GM23248 (cell line): ENCODE results near the gene MID1. TPM values are rescaled to one million over a fixed set of nuclear protein-coding genes. Genes with fewer than 3 reads are reported as not detected.
A peak's percentile ranks its signal among the peaks of the same experiment; 100 is the strongest.

Source experiments
- DNase-seq: peaks from one replicate; pipeline ENCODE4 v3.0.0-alpha.2; 2015
- H2AFZ ChIP-seq: fragments of 200-600 bp; sonication (generic); 2 replicates; pipeline ENCODE4 v1.6.1; 2016; ENCODE audit warnings: antibody characterized with exemption
- H3F3A ChIP-seq: fragments of 200-600 bp; sonication (generic); 2 replicates; pipeline ENCODE4 v1.6.1; 2016; ENCODE audit warnings: mild to moderate bottlenecking, antibody characterized with exemption, mixed run types; ENCODE audit not compliant: insufficient read depth
- H3K27ac ChIP-seq: fragments of 200-600 bp; sonication (generic); 2 replicates; pipeline ENCODE4 v1.5.1; 2016; ENCODE audit warnings: mild to moderate bottlenecking
- H3K27me3 ChIP-seq: fragments of 200-600 bp; sonication (generic); replicated peaks from 2 replicates; pipeline ENCODE4 v1.6.1; 2016; ENCODE audit warnings: mild to moderate bottlenecking; ENCODE audit not compliant: insufficient read depth
- H3K36me3 ChIP-seq: fragments of 200-600 bp; sonication (generic); 2 replicates; pipeline ENCODE4 v1.6.1; 2016; ENCODE audit warnings: low read depth, mild to moderate bottlenecking
- H3K4me1 ChIP-seq: fragments of 200-600 bp; sonication (generic); 2 replicates; pipeline ENCODE4 v1.6.1; 2016; ENCODE audit warnings: mild to moderate bottlenecking; ENCODE audit not compliant: insufficient read depth
- H3K4me2 ChIP-seq: fragments of 200-600 bp; sonication (generic); one replicate; pipeline ENCODE4 v1.6.1; 2016; ENCODE audit warnings: mild to moderate bottlenecking; ENCODE audit not compliant: unreplicated experiment
- H3K4me3 ChIP-seq: fragments of 200-600 bp; sonication (generic); 2 replicates; pipeline ENCODE4 v1.5.1; 2016; ENCODE audit warnings: mild to moderate bottlenecking
- H3K79me2 ChIP-seq: fragments of 200-600 bp; sonication (generic); 2 replicates; pipeline ENCODE4 v1.6.1; 2016; ENCODE audit warnings: mild to moderate bottlenecking; ENCODE audit not compliant: insufficient read depth
- H3K9ac ChIP-seq: fragments of 200-600 bp; sonication (generic); 2 replicates; pipeline ENCODE4 v1.6.1; 2016; ENCODE audit warnings: mild to moderate bottlenecking
- H3K9me2 ChIP-seq: fragments of 200-600 bp; sonication (generic); 2 replicates; pipeline ENCODE4 v1.6.1; 2016; ENCODE audit warnings: mixed run types, mild to moderate bottlenecking, moderate library complexity; ENCODE audit not compliant: insufficient read depth
- H3K9me3 ChIP-seq: fragments of 200-600 bp; sonication (generic); one replicate; pipeline ENCODE4 v1.6.1; 2017; ENCODE audit warnings: low read depth
- H4K20me1 ChIP-seq: fragments of 200-600 bp; sonication (generic); 2 replicates; pipeline ENCODE4 v1.6.0; 2016; ENCODE audit not compliant: insufficient read depth
- EZH2 ChIP-seq: fragments of 200-600 bp; sonication (generic); IDR thresholded peaks from 2 replicates; pipeline ENCODE4 v1.6.1; 2018; ENCODE audit warnings: antibody characterized with exemption, mild to moderate bottlenecking; ENCODE audit not compliant: insufficient read depth, poor library complexity, severe bottlenecking
- EZH2phosphoT487 ChIP-seq: fragments of 200-600 bp; sonication (generic); IDR thresholded peaks from 2 replicates; pipeline ENCODE4 v1.6.1; 2018; ENCODE audit warnings: antibody characterized with exemption, moderate library complexity, mild to moderate bottlenecking, low read depth; ENCODE audit not compliant: insufficient read depth
- WGBS, 2 experiments: methylation state at CpG; one replicate each; pipeline ENCODE4 v1.1.6; 2015 to 2017; ENCODE audit warnings: low lambda C conversion rate in 2 of 2, low coverage in 1 of 2; ENCODE audit errors: missing lambda C conversion rate in 2 of 2; 5-methylcytosine and 5-hydroxymethylcytosine counted together
- in situ Hi-C: fragments of 300-500 bp; cut with MboI; formaldehyde crosslinking; loops from 2 replicates; pipeline ENCODE4 v1.15.0; 2020
- polyA plus RNA-seq: library from polyadenylated mRNA; unstranded; fragments of >200 nt; fragmentation: Nextera tagmentation; extraction: Ambion mirVana; gene quantifications from 2 replicates; pipeline ENCODE4 v1.2.1, GENCODE V29; 2016
- total RNA-seq: library from RNA; depleted of rRNA; stranded (reverse); fragments of >200 nt; shearing (Covaris generic); gene quantifications from 2 replicates; pipeline ENCODE4 v1.2.3, GENCODE V29; 2014

MID1 gene
- total and polyA plus RNA-seq, 2 experiments from 2014 or later: 5.6 to 5.9 TPM

DNA sequence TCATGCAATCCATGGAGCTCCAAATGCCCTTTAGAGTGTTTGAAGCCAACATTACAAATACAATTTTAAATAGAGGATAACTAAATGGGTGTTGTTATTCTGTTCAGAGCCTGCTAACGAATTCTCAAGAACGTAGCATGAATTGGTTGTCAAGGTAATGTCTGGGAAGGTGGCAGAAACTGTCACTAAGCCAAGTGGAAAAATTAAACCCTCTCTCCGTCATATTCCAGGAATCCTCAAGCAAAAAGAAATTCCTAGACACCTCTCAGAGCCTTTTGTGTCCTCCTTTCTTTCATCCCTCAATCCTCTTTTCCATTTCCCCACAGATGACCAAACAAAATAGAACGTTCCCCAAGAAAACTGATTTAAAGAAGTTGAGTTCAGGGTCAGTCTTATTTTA, 204.0 kb downstream of the MID1 start:
- H3F3A ChIP-seq: 0 out of 2 replicates have a peak, but pooled peaks cover 8% of the 10 kb centered on the region
- no peaks in the 10 kb centered on the region for H3K27me3 ChIP-seq
- no peaks in the 10 kb centered on the region for H3K9me3 ChIP-seq
- TF ChIP-seq EZH2 (no peak), EZH2phosphoT487 (no peak)
- H3K9ac ChIP-seq: no peak overlapping the region
- no peak for DNase-seq
- no peaks in the 10 kb centered on the region for H3K36me3 ChIP-seq
- no peak overlapping the region for H3K27ac ChIP-seq
- no peaks in the 10 kb centered on the region for H3K79me2 ChIP-seq
- H3K4me1 ChIP-seq: peaks cover 20% of the 10 kb centered on the region
- 94 to 96% methylated on average over 4 of the region's 4 CpGs for WGBS, 2 experiments
- H3K4me2 ChIP-seq: no peak overlapping the region
- H2AFZ ChIP-seq: no peak overlapping the region
- H3K9me2 ChIP-seq: no peaks in the 10 kb centered on the region
- H4K20me1 ChIP-seq: no peaks in the 10 kb centered on the region
- in situ Hi-C loops: no loop called here
- no peak overlapping the region for H3K4me3 ChIP-seq

DNA sequence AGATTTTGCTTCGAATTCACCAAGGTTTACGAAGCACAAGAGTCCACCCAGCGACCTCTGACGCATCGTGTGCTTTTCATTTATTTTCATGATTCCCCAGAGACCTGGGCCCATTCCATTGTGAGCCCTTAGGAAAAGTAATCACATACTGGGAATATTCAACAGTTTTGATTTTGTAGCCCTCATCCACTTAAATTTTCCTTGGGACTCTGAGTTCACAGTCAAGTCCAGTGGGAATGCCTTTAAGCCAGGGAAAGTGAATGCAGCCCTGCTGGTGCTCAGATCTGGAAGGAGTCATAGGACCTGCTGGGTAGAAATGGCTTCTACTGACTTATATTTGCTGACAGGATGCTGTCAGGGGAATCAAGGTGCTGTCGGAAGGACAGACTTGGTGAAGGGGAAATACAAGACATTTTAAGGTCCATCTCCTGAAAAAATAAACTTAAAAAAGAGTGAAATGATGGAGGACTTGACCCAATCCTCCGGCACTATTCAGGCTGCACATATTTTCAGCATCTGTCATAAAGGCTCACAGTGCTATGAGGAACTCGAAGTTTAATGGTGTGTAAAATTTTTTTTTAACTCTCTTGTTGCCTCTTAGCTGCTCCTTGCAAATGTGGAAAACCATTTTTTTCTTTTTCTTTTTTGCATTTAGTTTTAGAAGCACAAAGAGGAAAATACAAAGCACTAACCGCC, 204.9 kb downstream of the MID1 start:
- Histone ChIP-seq H3K9ac (no peak overlapping the region), H3K36me3 (no peaks in the 10 kb centered on the region), H3F3A (0 out of 2 replicates have a peak, but pooled peaks cover 8% of the 10 kb centered on the region), H4K20me1 (no peaks in the 10 kb centered on the region), H2AFZ (peak overlapping the region; percentile 45), H3K9me3 (no peaks in the 10 kb centered on the region), H3K4me1 (peaks cover 20% of the 10 kb centered on the region), H3K27ac (peak overlapping the region; percentile 33), H3K27me3 (no peaks in the 10 kb centered on the region), H3K79me2 (no peaks in the 10 kb centered on the region), H3K4me3 (no peak overlapping the region), H3K4me2 (peak overlapping the region; percentile 43), H3K9me2 (no peaks in the 10 kb centered on the region)
- WGBS, 2 experiments: 48 to 55% methylated on average over 9 of the region's 9 CpGs
- peak; percentile 59 for DNase-seq
- TF ChIP-seq EZH2phosphoT487 (no peak), EZH2 (no peak)
- in situ Hi-C loops: no loop called here

DNA sequence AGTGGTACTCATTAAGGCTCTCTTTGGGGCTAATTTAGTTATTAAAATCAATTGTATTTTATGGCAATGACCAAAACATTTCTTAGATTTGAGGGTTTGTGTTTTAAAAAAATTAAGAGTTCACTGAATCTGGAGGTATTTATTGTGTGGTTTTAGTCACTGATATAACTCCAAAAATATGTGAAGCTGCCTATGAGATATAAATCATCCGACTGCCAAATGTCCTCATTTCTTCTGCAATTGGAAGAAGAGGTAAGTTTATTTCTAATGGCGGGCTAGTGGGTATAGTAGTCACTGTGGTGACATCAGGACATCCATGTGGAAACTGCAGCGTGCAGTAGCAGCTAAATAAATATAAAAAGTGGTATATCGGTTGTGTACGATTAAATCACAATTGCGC, 205.5 kb downstream of the MID1 start:
- Histone ChIP-seq H3K9me3 (no peaks in the 10 kb centered on the region), H3K9ac (no peak overlapping the region), H3F3A (0 out of 2 replicates have a peak, but pooled peaks cover 8% of the 10 kb centered on the region), H4K20me1 (no peaks in the 10 kb centered on the region), H3K27ac (no peak overlapping the region), H2AFZ (no peak overlapping the region), H3K9me2 (no peaks in the 10 kb centered on the region), H3K4me1 (peaks cover 20% of the 10 kb centered on the region), H3K4me2 (peak overlapping the region; percentile 43), H3K36me3 (no peaks in the 10 kb centered on the region), H3K79me2 (no peaks in the 10 kb centered on the region), H3K4me3 (no peak overlapping the region), H3K27me3 (no peaks in the 10 kb centered on the region)
- in situ Hi-C loops: no loop called here
- peak; percentile 26 for DNase-seq
- 24 to 32% methylated on average over 6 of the region's 6 CpGs for WGBS, 2 experiments
- no peak for TF ChIP-seq EZH2phosphoT487
- no peak for TF ChIP-seq EZH2

DNA sequence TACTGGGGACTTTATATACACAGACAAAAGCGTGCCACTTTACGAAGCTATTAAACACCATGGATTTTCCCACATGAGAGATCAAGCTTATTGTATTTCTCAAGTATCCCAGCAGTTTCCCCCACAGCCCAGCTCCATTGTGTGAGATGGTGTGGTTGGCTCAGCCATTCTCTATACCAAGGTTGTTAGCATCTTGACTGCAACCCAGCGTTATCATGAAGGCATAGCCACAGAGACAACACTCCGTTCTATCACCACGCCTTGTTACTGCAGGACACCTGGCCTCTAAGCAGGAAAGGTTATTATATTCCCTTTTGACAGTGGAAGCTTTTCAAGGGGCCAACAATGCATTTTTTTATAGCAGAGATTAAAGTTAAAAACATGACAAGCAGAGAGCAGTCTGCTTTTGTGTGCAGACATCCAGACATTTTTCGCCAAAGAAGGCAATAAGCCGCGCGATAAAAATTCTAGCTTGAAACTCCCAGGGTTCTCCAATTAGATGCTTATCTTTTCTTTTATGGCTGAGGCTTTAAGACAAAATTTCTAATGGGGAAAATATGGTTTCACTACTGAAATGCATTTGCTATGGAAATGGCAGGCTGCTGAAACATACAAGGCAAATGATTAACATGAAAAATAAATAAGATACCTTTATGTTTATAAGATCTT, 206.1 kb downstream of the MID1 start:
- TF ChIP-seq EZH2phosphoT487 (no peak), EZH2 (no peak)
- Histone ChIP-seq H2AFZ (no peak overlapping the region), H3K79me2 (no peaks in the 10 kb centered on the region), H3K36me3 (no peaks in the 10 kb centered on the region), H3K4me3 (no peak overlapping the region), H3K9me3 (no peaks in the 10 kb centered on the region), H3K4me2 (peak overlapping the region; percentile 28), H3K27ac (no peak overlapping the region), H3K9ac (no peak overlapping the region), H4K20me1 (no peaks in the 10 kb centered on the region), H3F3A (0 out of 2 replicates have a peak, but pooled peaks cover 8% of the 10 kb centered on the region), H3K9me2 (no peaks in the 10 kb centered on the region), H3K4me1 (peaks cover 20% of the 10 kb centered on the region), H3K27me3 (no peaks in the 10 kb centered on the region)
- WGBS, 2 experiments: 89 to 93% methylated on average over 9 of the region's 9 CpGs
- in situ Hi-C loops: no loop called here
- DNase-seq: no peak
